ENCODE results near the gene CD46. TPM values are rescaled to one million over a fixed set of nuclear protein-coding genes. Genes with fewer than 3 reads are reported as not detected.

Gene CD46
- total RNA-seq, 1 donor from 2014 or later = 95.7 TPM

GRCh38 chr1:207833381-207833780 is 81.5 kb downstream of the CD46 start:
- intact Hi-C loops (cut with DNase I) = no loop called here
- DNase-seq (ENCODE audit: missing footprints) (no peak), ATAC-seq (no peak)

DNA sequence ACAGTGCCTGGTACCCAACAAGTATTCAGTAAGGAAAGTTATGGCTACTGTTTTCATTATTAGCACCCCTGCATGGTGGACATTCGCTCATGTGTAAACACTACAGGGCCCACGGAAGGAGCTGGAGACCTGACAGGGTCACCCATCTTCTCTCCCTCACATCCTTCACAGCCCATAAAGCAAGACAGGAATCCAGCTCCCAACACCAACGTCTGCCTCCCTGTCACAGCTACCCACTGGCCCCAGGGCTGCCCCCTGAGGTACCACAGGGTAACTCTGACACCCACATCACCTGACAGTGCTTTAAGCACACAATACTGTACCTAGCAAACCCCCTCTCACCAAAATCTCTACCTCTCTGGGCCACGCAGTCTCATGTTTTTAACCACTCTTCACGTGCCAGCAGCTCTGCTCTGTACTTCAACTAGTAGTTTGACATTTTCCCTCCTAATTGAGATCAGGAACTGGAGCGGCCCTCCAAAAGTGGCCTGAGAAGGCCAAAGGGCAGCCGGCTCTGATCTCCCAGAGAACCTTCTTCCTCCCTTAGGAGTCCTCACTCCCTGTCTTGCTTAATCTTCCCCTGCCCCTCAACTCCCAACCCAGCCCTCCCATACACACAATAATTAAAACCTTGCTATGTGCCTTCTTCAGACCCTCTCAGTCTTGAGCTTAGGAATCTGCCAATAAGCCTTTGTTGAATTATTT is 82.3 kb downstream of the CD46 start:
- ATAC-seq (no peak), DNase-seq (ENCODE audit: missing footprints) (no peak)
- intact Hi-C loops (cut with DNase I) = no loop called here

DNA sequence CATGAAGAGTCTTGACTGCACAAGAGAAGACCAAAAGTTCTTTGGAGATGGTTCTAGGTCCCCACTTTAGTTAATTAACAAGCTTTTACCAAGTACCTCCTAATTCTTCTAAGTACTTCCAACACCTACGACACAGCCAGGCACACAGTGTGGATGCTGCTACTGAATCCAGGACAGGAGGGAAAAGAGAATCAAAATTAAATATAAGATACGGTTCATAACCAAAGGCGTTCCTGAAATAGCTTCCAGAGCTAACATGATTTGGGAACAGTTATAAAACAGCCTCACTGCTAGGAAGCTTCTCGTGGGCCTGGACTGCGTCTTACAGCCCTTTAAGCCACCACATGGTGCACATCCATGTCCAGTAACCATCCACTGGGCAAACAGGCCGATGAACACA is 84.1 kb downstream of the CD46 start:
- intact Hi-C loops (cut with DNase I) = no loop called here
- DNase-seq (ENCODE audit: missing footprints) (no peak), ATAC-seq (no peak)

DNA sequence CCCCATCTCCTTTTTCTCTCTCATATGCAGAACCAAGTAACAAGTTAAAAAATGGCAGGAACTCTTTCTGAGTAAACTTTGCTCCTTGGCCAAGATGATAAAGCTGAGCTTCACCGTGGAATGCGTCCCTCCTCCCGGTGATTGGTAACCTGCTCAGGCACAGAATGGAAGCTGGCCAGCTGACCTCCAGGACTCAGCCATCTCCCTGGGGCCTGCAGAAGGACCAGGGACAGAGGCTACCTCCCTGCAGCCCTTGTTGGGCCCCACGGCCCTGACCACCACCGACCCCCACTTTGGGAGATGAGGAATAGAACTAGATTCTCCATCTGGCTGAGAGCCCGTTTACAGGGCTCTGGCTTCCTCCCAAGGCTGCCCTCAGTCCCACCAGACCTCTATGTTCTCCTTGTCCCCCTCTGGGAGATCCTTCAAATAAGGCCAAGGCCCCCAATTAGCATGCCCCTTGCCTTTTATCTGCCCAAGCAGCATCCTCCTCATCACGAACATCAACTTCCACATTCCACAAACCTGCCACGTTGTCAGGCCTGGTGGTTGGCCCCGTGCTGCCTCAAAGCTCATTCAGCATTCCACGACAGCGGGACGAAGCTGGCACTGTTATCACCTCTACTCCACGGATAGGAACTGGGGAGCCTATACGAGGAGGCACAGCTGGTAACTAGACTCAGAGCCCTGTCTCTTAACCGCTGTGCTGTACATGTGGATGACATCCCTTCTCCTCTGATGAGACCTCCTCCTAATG is 84.9 kb downstream of the CD46 start:
- intact Hi-C loops (cut with DNase I) = no loop called here
- no peak for ATAC-seq
- DNase-seq (ENCODE audit: missing footprints) = no peak

- no peak for DNase-seq (ENCODE audit: missing footprints)
- intact Hi-C loops (cut with DNase I) = no loop called here
- ATAC-seq = no peak
These were observed 85.8 kb downstream of the CD46 start for GRCh38 chr1:207837673-207838072.

GRCh38 chr1:207838156-207839082 is 86.6 kb downstream of the CD46 start:
- peak; percentile 95 for ATAC-seq
- peak; percentile 85 for DNase-seq (ENCODE audit: missing footprints)
- intact Hi-C loops (cut with DNase I) = no loop called here

DNA sequence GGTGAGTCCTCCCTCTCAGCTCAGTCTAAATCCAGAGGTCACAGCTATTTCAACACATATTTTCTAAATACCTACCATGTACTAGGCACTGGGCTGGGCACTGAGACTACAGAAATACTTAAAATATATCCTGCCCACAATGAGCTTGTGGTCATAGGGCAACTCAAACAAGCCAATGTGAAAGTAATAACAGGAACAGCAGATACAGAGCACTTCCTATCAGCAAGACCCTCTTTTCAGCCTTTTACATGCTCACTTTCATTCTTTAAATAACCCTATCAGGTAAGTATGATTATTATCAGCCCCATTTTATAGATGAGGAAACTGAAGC is 87.2 kb downstream of the CD46 start:
- intact Hi-C loops (cut with DNase I) = no loop called here
- no peak for ATAC-seq
- DNase-seq (ENCODE audit: missing footprints) = no peak

GRCh38 chr1:207840380-207840779 is 88.5 kb downstream of the CD46 start:
- intact Hi-C loops (cut with DNase I) = no loop called here
- no peak for DNase-seq (ENCODE audit: missing footprints)
- ATAC-seq = no peak

DNA sequence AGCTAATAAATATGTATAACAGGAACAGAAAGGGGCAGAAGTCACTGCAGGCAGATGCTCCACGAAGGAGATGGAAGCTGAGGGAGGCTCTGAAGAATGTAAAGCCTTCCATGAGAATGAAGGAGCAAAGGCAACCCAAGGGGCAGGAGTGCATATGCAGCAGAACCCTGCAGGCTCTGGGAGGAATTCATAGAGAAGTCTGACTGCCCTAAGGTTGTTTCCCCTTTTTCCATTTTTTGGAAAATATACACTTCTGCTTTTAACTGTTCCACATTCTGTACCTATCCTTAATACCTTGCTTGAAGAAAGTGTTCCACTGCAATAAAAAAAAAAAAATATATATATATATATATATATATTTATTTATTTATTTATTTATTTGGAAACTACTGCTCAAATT is 89.4 kb downstream of the CD46 start:
- no peak for DNase-seq (ENCODE audit: missing footprints)
- no peak for ATAC-seq
- intact Hi-C loops (cut with DNase I) = no loop called here

- intact Hi-C loops (cut with DNase I) = no loop called here
- ATAC-seq (no peak), DNase-seq (ENCODE audit: missing footprints) (no peak)
These were observed 90.0 kb downstream of the CD46 start for GRCh38 chr1:207841901-207842300.

DNA sequence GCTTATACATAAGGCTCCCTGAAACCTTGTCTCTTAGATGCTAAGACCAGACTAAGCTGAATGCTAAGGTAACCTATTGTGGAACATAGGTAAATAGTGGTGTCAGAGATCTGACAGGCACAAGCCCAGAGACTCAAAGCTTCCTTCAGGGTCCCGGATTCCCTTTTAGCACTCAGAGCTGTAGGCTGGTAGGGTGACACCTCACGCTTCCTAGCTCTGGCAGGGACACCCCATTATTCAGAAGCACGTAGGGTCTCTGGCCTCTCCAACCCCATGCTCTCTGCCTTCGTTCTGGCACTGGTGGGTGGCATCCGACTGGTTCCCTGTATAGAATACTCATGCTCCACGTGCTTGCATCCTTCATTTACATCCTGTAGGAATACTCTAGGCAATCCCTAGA is 90.7 kb downstream of the CD46 start:
- no peak for ATAC-seq
- intact Hi-C loops (cut with DNase I) = no loop called here
- no peak for DNase-seq (ENCODE audit: missing footprints)

DNA sequence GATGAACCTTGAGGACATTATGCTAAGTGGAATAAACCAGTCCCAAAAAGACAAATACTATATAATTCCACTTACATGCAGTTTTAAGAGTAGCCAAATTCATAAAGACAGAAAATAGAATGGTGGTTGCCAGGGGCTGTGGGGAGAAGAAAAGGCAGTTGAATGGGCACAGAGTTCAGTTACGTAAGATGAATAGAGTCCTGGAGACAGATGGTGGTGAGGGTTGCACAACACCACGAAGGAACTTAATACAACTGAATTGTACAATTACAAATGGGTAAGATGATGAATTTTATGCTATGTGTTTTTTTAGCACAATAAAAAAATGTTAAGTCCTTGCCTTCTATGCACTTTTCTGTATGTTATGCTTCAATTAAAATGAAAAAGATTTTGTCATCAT is 92.5 kb downstream of the CD46 start:
- ATAC-seq (no peak), DNase-seq (ENCODE audit: missing footprints) (no peak)
- intact Hi-C loops (cut with DNase I) = no loop called here

Other genes starting within 250 kb of the CD46 start
- gene CR1L, start 106.9 kb upstream of the CD46 start, total RNA-seq = not detected
- 84.8 TPM for gene CD34, start 159.1 kb downstream of the CD46 start, total RNA-seq